DND-41 (cell line): ENCODE measurements around the gene SEMA7A.

Source experiments
- ATAC-seq: fragments of 200-7000 bp; cut with Tn5 transposase; 3 replicates; pipeline ENCODE4 v1.9.1; 2021; ENCODE audit warnings: low read depth; ENCODE audit not compliant: insufficient read depth
- DNase-seq: peaks from one replicate; pipeline ENCODE4 v3.0.0-alpha.2; 2020
- H2AFZ ChIP-seq: 2 replicates; pipeline ENCODE4 v1.6.0; 2012; ENCODE audit warnings: low read depth, low read length
- H3K27ac ChIP-seq: 2 replicates; pipeline ENCODE4 v1.5.1; 2012; ENCODE audit warnings: low read length, inconsistent platforms
- H3K27me3 ChIP-seq: fragments of 200-600 bp; sonication (generic); 2 replicates; pipeline ENCODE4 v1.6.0; 2012; ENCODE audit warnings: low read length, mild to moderate bottlenecking, inconsistent platforms; ENCODE audit not compliant: insufficient read depth, poor library complexity
- H3K36me3 ChIP-seq: 2 replicates; pipeline ENCODE4 v1.5.1; 2012; ENCODE audit warnings: low read length, inconsistent platforms; ENCODE audit not compliant: insufficient read depth
- H3K4me1 ChIP-seq: 2 replicates; pipeline ENCODE4 v1.5.1; 2012; ENCODE audit warnings: mild to moderate bottlenecking, low read length; ENCODE audit not compliant: insufficient read depth
- H3K4me2 ChIP-seq: 2 replicates; pipeline ENCODE4 v1.6.0; 2012; ENCODE audit warnings: mild to moderate bottlenecking, moderate library complexity, low read length, inconsistent platforms; ENCODE audit not compliant: insufficient read depth
- H3K4me3 ChIP-seq, 2 experiments: fragments of 200-600 bp in 1 of 2; shearing (Covaris generic) in 1 of 2; 2 replicates each; pipeline ENCODE4 v1.5.1; 2012 to 2016; ENCODE audit warnings: inconsistent platforms in 2 of 2, low read length in 2 of 2, mild to moderate bottlenecking in 2 of 2, low read depth in 1 of 2, moderate library complexity in 1 of 2
- H3K79me2 ChIP-seq: 2 replicates; pipeline ENCODE4 v1.6.0; 2012; ENCODE audit warnings: low read length, inconsistent platforms; ENCODE audit not compliant: insufficient read depth
- H3K9ac ChIP-seq: 2 replicates; pipeline ENCODE4 v1.6.0; 2012; ENCODE audit warnings: low read depth, mild to moderate bottlenecking, inconsistent platforms, low read length, moderate library complexity
- H3K9me3 ChIP-seq: 2 replicates; pipeline ENCODE4 v1.5.1; 2012; ENCODE audit warnings: low read length, moderate library complexity, mild to moderate bottlenecking, inconsistent platforms; ENCODE audit not compliant: insufficient read depth, severe bottlenecking
- H4K20me1 ChIP-seq: 2 replicates; pipeline ENCODE4 v1.6.0; 2012; ENCODE audit warnings: low read length; ENCODE audit not compliant: insufficient read depth
- CTCF ChIP-seq: IDR thresholded peaks from 2 replicates; pipeline ENCODE4 v1.5.1; 2012; ENCODE audit warnings: borderline replicate concordance, low read length, moderate library complexity, mild to moderate bottlenecking; ENCODE audit not compliant: poor library complexity, severe bottlenecking; ENCODE audit errors: extremely low read depth
- EZH2 ChIP-seq: IDR thresholded peaks from 3 replicates; pipeline ENCODE4 v1.6.1; 2012; ENCODE audit warnings: borderline replicate concordance, low read depth, mild to moderate bottlenecking, moderate library complexity, low read length, inconsistent platforms; ENCODE audit not compliant: severe bottlenecking

SEMA7A gene

DNA sequence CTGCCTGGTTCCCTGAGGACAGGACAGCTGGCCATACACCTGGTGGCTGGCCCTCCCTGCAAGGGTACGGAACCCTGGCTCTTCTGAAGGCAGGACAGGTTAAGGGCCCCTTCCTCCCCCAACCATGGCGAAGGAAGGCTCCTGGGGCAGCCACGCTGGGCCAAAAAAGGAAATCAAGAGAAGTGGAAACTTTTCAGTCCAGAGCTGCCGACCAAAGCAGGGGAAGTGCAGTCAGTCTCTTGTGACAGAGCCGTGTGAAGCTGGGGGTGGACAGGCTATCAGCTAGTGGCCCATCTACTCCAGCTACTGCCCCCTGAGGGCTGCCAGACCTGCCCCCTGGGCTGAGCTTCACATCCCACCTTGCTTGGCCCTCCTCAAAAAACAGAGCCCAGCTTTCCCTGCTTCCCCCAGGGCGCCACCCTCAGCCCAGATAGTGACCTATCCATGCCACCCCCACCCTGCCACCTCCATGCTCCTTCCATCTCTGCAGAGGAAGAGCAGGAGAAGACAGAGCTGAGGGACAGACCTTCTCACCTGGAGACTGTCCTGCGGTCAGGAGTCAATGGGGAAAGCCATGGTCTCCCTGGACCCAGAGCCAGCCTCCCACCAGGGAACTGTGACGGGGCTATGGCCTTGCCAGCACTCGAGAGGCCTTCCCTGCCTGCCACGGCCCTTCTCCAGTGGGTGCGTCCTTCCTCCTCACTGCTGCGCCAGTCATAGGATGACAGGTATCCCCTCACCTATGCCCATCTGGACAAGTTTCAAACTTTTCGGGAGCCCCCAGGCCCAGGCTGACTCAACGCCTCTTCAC lies 4.6 kb downstream of the SEMA7A start:
- H3K4me2 ChIP-seq: 0 out of 2 replicates have a peak overlapping the region, but pooled peaks have one; percentile 15

GRCh38 chr15:74428442-74428787 lies 5.3 kb downstream of the SEMA7A start:
- H3K27ac ChIP-seq: no peak overlapping the region
- ATAC-seq: no peak
- no peak overlapping the region for H3K4me3 ChIP-seq
- H3K9me3 ChIP-seq: no peaks in the 10 kb centered on the region
- 0 out of 2 replicates have a peak overlapping the region, but pooled peaks have one; percentile 15 for H3K4me2 ChIP-seq
- H3K9ac ChIP-seq: no peak overlapping the region
- H4K20me1 ChIP-seq: peaks cover 61% of the 10 kb centered on the region
- H3K79me2 ChIP-seq: peaks cover 86% of the 10 kb centered on the region
- H2AFZ ChIP-seq: no peak overlapping the region
- H3K4me1 ChIP-seq: peaks cover 34% of the 10 kb centered on the region
- H3K27me3 ChIP-seq: peaks cover 9% of the 10 kb centered on the region
- TF ChIP-seq CTCF (no peak), EZH2 (no peak)
- H3K36me3 ChIP-seq: no peaks in the 10 kb centered on the region
- no peak for DNase-seq

More for the DNA sequence above, 4.6 kb downstream of the SEMA7A start:
- Histone ChIP-seq H3K9me3 (no peaks in the 10 kb centered on the region), H3K79me2 (peaks cover 81% of the 10 kb centered on the region), H3K4me1 (peaks cover 37% of the 10 kb centered on the region), H3K27ac (no peak overlapping the region), H4K20me1 (peaks cover 56% of the 10 kb centered on the region), H3K9ac (no peak overlapping the region), H2AFZ (no peak overlapping the region), H3K4me3 (no peak overlapping the region), H3K27me3 (peaks cover 11% of the 10 kb centered on the region), H3K36me3 (no peaks in the 10 kb centered on the region)
- ATAC-seq (no peak), DNase-seq (no peak)
- TF ChIP-seq CTCF: no peak
- no peak for TF ChIP-seq EZH2

- peaks cover 87% of the 10 kb centered on the region for H3K79me2 ChIP-seq
- peaks cover 33% of the 10 kb centered on the region for H3K4me1 ChIP-seq
- H3K4me3 ChIP-seq: no peak overlapping the region
- no peak for ATAC-seq
- H3K4me2 ChIP-seq: no peak overlapping the region
- TF ChIP-seq CTCF (no peak), EZH2 (no peak)
- H4K20me1 ChIP-seq: peaks cover 65% of the 10 kb centered on the region
- peaks cover 4% of the 10 kb centered on the region for H3K27me3 ChIP-seq
- no peaks in the 10 kb centered on the region for H3K36me3 ChIP-seq
- no peaks in the 10 kb centered on the region for H3K9me3 ChIP-seq
- no peak for DNase-seq
- H3K27ac ChIP-seq: no peak overlapping the region
- H3K9ac ChIP-seq: no peak overlapping the region
- H2AFZ ChIP-seq: no peak overlapping the region
These were observed 5.9 kb downstream of the SEMA7A start for GRCh38 chr15:74427607-74428441.
